ENCODE measurements around the gene ENTPD3. TPM values are rescaled to one million over a fixed set of nuclear protein-coding genes. Genes with fewer than 3 reads are reported as not detected.

ENTPD3 gene
- total and polyA plus RNA-seq, 2 of the 8 experiments (the other 6 are each of a cell fraction or from before 2014, with no cell fraction given) = 0.60 to 1.0 TPM

DNA sequence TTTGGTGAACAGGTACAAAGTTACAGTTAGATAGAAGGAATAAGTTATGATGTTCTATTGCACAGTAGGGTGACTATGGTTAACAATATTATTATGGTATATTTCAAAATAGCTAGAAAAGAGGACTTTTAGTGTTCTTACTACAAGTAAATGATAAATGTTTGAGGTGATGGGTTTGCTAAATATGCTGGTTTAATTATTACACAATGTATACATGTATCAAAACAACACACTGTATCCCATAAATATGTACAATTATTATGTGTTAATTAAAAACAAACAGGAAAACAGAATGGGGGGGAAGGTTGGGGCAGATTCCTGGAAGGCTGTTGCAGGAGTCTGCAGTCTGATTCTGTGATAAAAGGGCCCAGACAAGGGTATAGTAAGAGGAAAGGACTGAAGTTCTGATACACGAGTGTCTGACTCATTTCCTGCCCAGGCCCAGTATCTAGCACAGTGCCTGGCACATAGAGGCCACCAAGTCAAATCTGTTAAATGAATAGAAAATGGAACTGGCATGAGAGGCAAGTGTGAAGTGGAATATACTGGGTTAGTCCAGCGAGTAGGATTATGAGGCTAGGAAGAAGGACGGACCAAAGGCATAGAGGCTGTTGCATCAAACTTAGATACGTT, 7.2 kb upstream of the ENTPD3 start:
- no peak overlapping the region for H4K91ac ChIP-seq (replicated peaks; ENCODE audit: insufficient read length, low read length)
- H3K9me3 ChIP-seq (ENCODE audit: insufficient read depth in 2 of 2, low read depth in 1 of 2, low read length in 1 of 2) = no peaks in the 10 kb centered on the region
- H3K56ac ChIP-seq (replicated peaks; ENCODE audit: insufficient read length, low read depth, low read length) = no peak overlapping the region
- POLR2A ChIA-PET (ENCODE audit: partially characterized antibody) = no interaction called here
- H2BK15ac ChIP-seq (ENCODE audit: low read length) = no peak overlapping the region
- H3K9ac ChIP-seq (replicated peaks in 1 of 4; ENCODE audit: extremely low read depth in 1 of 4, low read depth in 3 of 4, low read length in 3 of 4) = no peak overlapping the region
- no peaks in the 10 kb centered on the region for H3K23me2 ChIP-seq (ENCODE audit: low read depth, low read length)
- H3K23ac ChIP-seq (ENCODE audit: insufficient read length) = no peak overlapping the region
- H3K79me1 ChIP-seq (ENCODE audit: low read depth, low read length) = no peaks in the 10 kb centered on the region
- no peak overlapping the region for H2BK12ac ChIP-seq (ENCODE audit: low read depth, low read length)
- H3K4me3 ChIP-seq (ENCODE audit: extremely low read depth in 1 of 4, insufficient read depth in 2 of 4, low read depth in 3 of 4, low read length in 4 of 4) = no peak overlapping the region
- H2AK5ac ChIP-seq (ENCODE audit: low read depth, low read length) = no peak overlapping the region
- FAIRE-seq (no peak), DNase-seq (ENCODE audit: low read depth in 1 of 2, low spot score in 2 of 2) (no peak)
- no peaks in the 10 kb centered on the region for H4K20me1 ChIP-seq (replicated peaks in 1 of 2; ENCODE audit: control insufficient read depth in 1 of 2, insufficient read depth in 2 of 2, low read length in 2 of 2)
- CTCF ChIA-PET (ENCODE audit: partially characterized antibody) = no interaction called here
- no peak overlapping the region for H3K4ac ChIP-seq (replicated peaks; ENCODE audit: insufficient read length, low read depth, low read length)
- no peak overlapping the region for H2BK120ac ChIP-seq (replicated peaks; ENCODE audit: low read depth, low read length)
- no peak overlapping the region for H2BK20ac ChIP-seq (ENCODE audit: low read length)
- H4K5ac ChIP-seq (ENCODE audit: insufficient read length, low read depth, low read length) = no peak overlapping the region
- 78% methylated on average over 4 of the region's 4 CpGs; no CpG with 5 or more reads in 1 of the 2 experiments for WGBS, 2 experiments (ENCODE audit: extremely low coverage in 1 of 2, insufficient coverage in 1 of 2, insufficient read length in 1 of 2, insufficient replicate concordance in 2 of 2, low coverage in 1 of 2, low lambda C conversion rate in 2 of 2, missing lambda C conversion rate in 1 of 2)
- no peak overlapping the region for H3K4me2 ChIP-seq (ENCODE audit: insufficient read depth in 1 of 2, low read depth in 2 of 2, low read length in 2 of 2)
- H3K18ac ChIP-seq (ENCODE audit: extremely low read depth, low read length) = no peak overlapping the region
- no peak overlapping the region for H3K27ac ChIP-seq (ENCODE audit: low read depth, low read length)
- no peaks in the 10 kb centered on the region for H3K79me2 ChIP-seq (ENCODE audit: control insufficient read depth in 1 of 2, insufficient read depth in 2 of 2, low read length in 2 of 2)
- no peaks in the 10 kb centered on the region for H3K27me3 ChIP-seq (replicated peaks in 1 of 4; ENCODE audit: control insufficient read depth in 3 of 4, extremely low read depth in 1 of 4, insufficient read depth in 3 of 4, low read length in 3 of 4)
- H3K4me1 ChIP-seq (replicated peaks in 1 of 4; ENCODE audit: control insufficient read depth in 3 of 4, insufficient read depth in 4 of 4, low read length in 3 of 4) = no peaks in the 10 kb centered on the region
- no peak overlapping the region for H4K8ac ChIP-seq (ENCODE audit: extremely low read depth, insufficient read depth, low read length)
- H3K36me3 ChIP-seq (ENCODE audit: control insufficient read depth in 2 of 4, insufficient read depth in 4 of 4, low read length in 3 of 4) = no peaks in the 10 kb centered on the region
- no peak overlapping the region for H3K14ac ChIP-seq (ENCODE audit: insufficient read length)
- H2AFZ ChIP-seq (ENCODE audit: low read length) = no peak overlapping the region
- no peak overlapping the region for H2BK5ac ChIP-seq (ENCODE audit: low read depth, low read length)
- TF ChIP-seq CEBPB (IDR thresholded peaks at IDR 0.05; ENCODE audit: low read depth, low read length) = no peak
- no peak for TF ChIP-seq KDM1A (IDR thresholded peaks at IDR 0.05; ENCODE audit: borderline replicate concordance, low read length)
- TF ChIP-seq EZH2 (IDR thresholded peaks at IDR 0.05; ENCODE audit: low read depth, low read length, severe bottlenecking) = no peak
- no peak for TF ChIP-seq CBX5 (IDR thresholded peaks at IDR 0.05; ENCODE audit: low read depth, low read length)
- TF ChIP-seq E2F6 (IDR thresholded peaks at IDR 0.05) = no peak
- TF ChIP-seq EP300 (IDR thresholded peaks at IDR 0.05; ENCODE audit: borderline replicate concordance in 1 of 2, low read depth in 2 of 2, low read length in 2 of 2) = no peak
- TF ChIP-seq TEAD4 (IDR thresholded peaks at IDR 0.05; ENCODE audit: low read depth, low read length) = no peak
- no peak for TF ChIP-seq SP4 (IDR thresholded peaks at IDR 0.05; ENCODE audit: low read length)
- TF ChIP-seq CTCF (IDR thresholded peaks at IDR 0.05; ENCODE audit: control extremely low read depth in 1 of 3, insufficient read depth in 1 of 3, low read depth in 1 of 3, low read length in 3 of 3) = no peak
- TF ChIP-seq GABPA (IDR thresholded peaks at IDR 0.05; ENCODE audit: borderline replicate concordance, insufficient read depth, low read length) = no peak
